K562 (cell line): Measurements from ENCODE around the gene HPS4. TPM values are rescaled to one million over a fixed set of nuclear protein-coding genes. Genes with fewer than 3 reads are reported as not detected.

ENCODE experiments used
- ATAC-seq: fragments of 200-7000 bp; cut with Tn5 transposase; 3 replicates; pipeline ENCODE4 v1.9.1; 2020; ENCODE audit warnings: moderate library complexity
- BruUV-seq: library from RNA; stranded (reverse); fragments of 400-500 nt; replicated peaks from 2 replicates; lab custom pipeline; 2021; lab: Mats Ljungman, UMichigan
- CTCF ChIA-PET: fragments of 300-600 bp; formaldehyde crosslinking; extraction: SDS; loops from one replicate; lab custom pipeline; 2021; ENCODE audit warnings: low intra/inter-chr PET ratio; lab: Yijun Ruan, JAX
- POLR2A ChIA-PET: fragments of 300-600, 350-650 bp; sonication (Branson Sonifier 250); formaldehyde crosslinking; extraction: SDS; loops from one replicate; lab custom pipeline; 2021; ENCODE audit warnings: antibody characterized with exemption, inconsistent platforms; lab: Yijun Ruan, JAX
- DNase-seq, 4 experiments: peaks; one replicate each; pipeline versions ENCODE4 v3.0.0 to v3.0.0-alpha.2; 2011 to 2018; ENCODE audit warnings: low spot score in 3 of 4, mixed read lengths in 3 of 4; ENCODE audit errors: extremely low read depth in 1 of 4
- FAIRE-seq: peaks from 2 replicates; lab custom pipeline; 2011; peaks lifted over from hg19 to GRCh38; lab: Jason Lieb, UNC
- H2AFZ ChIP-seq: 2 replicates; pipeline ENCODE4 v1.6.0; 2011; ENCODE audit warnings: low read depth, low read length, control low read depth, inconsistent platforms
- H3K27ac ChIP-seq: fragments of 200-600 bp; 3 replicates; pipeline ENCODE4 v1.8.0; 2011; ENCODE audit warnings: low read depth, mild to moderate bottlenecking, control low read depth, inconsistent platforms, low read length, moderate library complexity, mixed read lengths; ENCODE audit errors: extremely low read depth
- H3K27me3 ChIP-seq, 2 experiments: fragments of 300-600 bp in 1 of 2; 2 replicates in 1 of 2; 3 replicates in 1 of 2; pipeline versions ENCODE4 v1.6.0 to v1.8.0; 2011; ENCODE audit warnings: inconsistent platforms in 2 of 2, low read length in 2 of 2, mild to moderate bottlenecking in 1 of 2, mixed read lengths in 1 of 2, moderate library complexity in 1 of 2; ENCODE audit not compliant: control insufficient read depth in 2 of 2, insufficient read depth in 2 of 2
- H3K36me3 ChIP-seq: fragments of 300-600 bp; 3 replicates; pipeline ENCODE4 v1.8.0; 2011; ENCODE audit warnings: mild to moderate bottlenecking, low read length, inconsistent platforms; ENCODE audit not compliant: control insufficient read depth, insufficient read depth
- H3K4me1 ChIP-seq, 2 experiments: fragments of 200-600 bp in 1 of 2; replicated peaks in 1 of 2; 2 replicates in 1 of 2; 3 replicates in 1 of 2; pipeline versions ENCODE4 v1.5.1 to v1.8.0; 2011; ENCODE audit warnings: inconsistent platforms in 2 of 2, low read length in 2 of 2, mild to moderate bottlenecking in 1 of 2, mixed read lengths in 1 of 2, moderate library complexity in 1 of 2; ENCODE audit not compliant: control insufficient read depth in 2 of 2, insufficient read depth in 2 of 2
- H3K4me2 ChIP-seq: 2 replicates; pipeline ENCODE4 v1.6.1; 2011; ENCODE audit warnings: low read length, control low read depth, inconsistent platforms, mixed read lengths; ENCODE audit not compliant: insufficient read depth
- H3K4me3 ChIP-seq: fragments of 200-600 bp; sonication (generic), shearing (Covaris generic); 2 replicates; pipeline ENCODE4 v1.5.1; 2016; ENCODE audit warnings: control low read depth, inconsistent platforms
- H3K79me2 ChIP-seq: fragments of 200-600 bp; 3 replicates; pipeline ENCODE4 v1.8.0; 2011; ENCODE audit warnings: low read length, inconsistent platforms; ENCODE audit not compliant: control insufficient read depth, insufficient read depth
- H3K9ac ChIP-seq, 2 experiments: 2 replicates each; pipeline versions ENCODE4 v1.6.0 to v1.6.1; 2011; ENCODE audit warnings: low read depth in 2 of 2, low read length in 2 of 2, control low read depth in 1 of 2, inconsistent platforms in 1 of 2, mild to moderate bottlenecking in 1 of 2, mixed read lengths in 1 of 2; ENCODE audit not compliant: insufficient read depth in 1 of 2
- H3K9me1 ChIP-seq: one replicate; pipeline ENCODE4 v1.6.0; 2011; ENCODE audit warnings: inconsistent platforms, mild to moderate bottlenecking, low read length, moderate library complexity; ENCODE audit not compliant: control insufficient read depth, insufficient read depth
- H3K9me3 ChIP-seq: replicated peaks from 2 replicates; pipeline ENCODE4 v1.5.1; 2011; ENCODE audit warnings: low read depth, low read length, inconsistent platforms; ENCODE audit not compliant: control insufficient read depth, insufficient read depth
- H4K20me1 ChIP-seq: replicated peaks from 2 replicates; pipeline ENCODE4 v1.6.1; 2011; ENCODE audit warnings: low read length, inconsistent platforms, mixed read lengths; ENCODE audit not compliant: control insufficient read depth, insufficient read depth
- CBX3 ChIP-seq, 2 experiments: IDR thresholded peaks; 1 replicate in 1 of 2; 2 replicates in 1 of 2; pipeline ENCODE4 v1.6.1; 2012; ENCODE audit warnings: inconsistent platforms in 2 of 2, low read length in 2 of 2, borderline replicate concordance in 1 of 2, control low read depth in 1 of 2
- CGGBP1 ChIP-seq: fragments of 250-450 bp; sonication (Bioruptor Pico); IDR thresholded peaks from 2 replicates; pipeline ENCODE4 v1.9.0; 2021; ENCODE audit warnings: mild to moderate bottlenecking
- CREB3L1 ChIP-seq: fragments of 450-650 bp; IDR thresholded peaks from 2 replicates; pipeline ENCODE4 v1.6.1; 2014; ENCODE audit warnings: low read depth, mild to moderate bottlenecking, moderate library complexity, borderline replicate concordance
- EP300 ChIP-seq: IDR thresholded peaks from 2 replicates; pipeline ENCODE4 v1.6.1; 2012; ENCODE audit warnings: low read length, improper control_type of control experiment
- FOXA1 ChIP-seq: fragments of 450-650 bp; IDR thresholded peaks from 2 replicates; pipeline ENCODE4 v1.6.1; 2016; ENCODE audit warnings: mild to moderate bottlenecking, borderline replicate concordance
- KDM1A ChIP-seq, 2 experiments: fragments of 450-650 bp; IDR thresholded peaks; 2 replicates each; pipeline ENCODE4 v1.6.1; 2016; ENCODE audit warnings: mild to moderate bottlenecking in 2 of 2
- KDM4B ChIP-seq, 2 experiments: fragments of 450-650 bp in 1 of 2; sonication (generic) in 1 of 2; IDR thresholded peaks; 2 replicates each; pipeline ENCODE4 v1.6.1; 2016 to 2017; ENCODE audit warnings: borderline replicate concordance in 2 of 2, antibody characterized with exemption in 1 of 2, low read depth in 1 of 2, mild to moderate bottlenecking in 1 of 2
- MAFF ChIP-seq: IDR thresholded peaks from 2 replicates; pipeline ENCODE4 v1.6.1; 2012; ENCODE audit warnings: low read length, improper control_type of control experiment
- MCM7 ChIP-seq, 2 experiments: fragments of 450-650 bp; IDR thresholded peaks; 2 replicates each; pipeline ENCODE4 v1.6.1; 2016 to 2018
- POLR2H ChIP-seq: IDR thresholded peaks from 2 replicates; pipeline ENCODE4 v1.6.1; 2016; ENCODE audit warnings: missing genetic modification characterization, low read depth, mild to moderate bottlenecking, control low read depth, missing compliant biosample characterization, moderate library complexity
- RAD21 ChIP-seq, 2 experiments: fragments of 250-450 bp in 1 of 2; fragments of 450-650 bp in 1 of 2; sonication (Bioruptor Pico) in 1 of 2; formaldehyde crosslinking in 1 of 2; IDR thresholded peaks in 1 of 2; conservative IDR thresholded peaks in 1 of 2; 2 replicates each; pipeline versions ENCODE4 v1.4.0 to v1.8.0; 2020 to 2022; ENCODE audit warnings: mild to moderate bottlenecking in 2 of 2, moderate library complexity in 1 of 2
- SAFB2 ChIP-seq: fragments of 200-400 bp; formaldehyde crosslinking; IDR thresholded peaks from 2 replicates; pipeline ENCODE4 v1.6.1; 2018; ENCODE audit warnings: borderline replicate concordance, low read length, low read depth, moderate library complexity; ENCODE audit not compliant: severe bottlenecking
- ZNF717 ChIP-seq: fragments of 250-450 bp; sonication (Bioruptor Pico); IDR thresholded peaks from 2 replicates; pipeline ENCODE4 v1.5.0; 2021
- ZNF778 ChIP-seq: fragments of 450-650 bp; formaldehyde crosslinking; IDR thresholded peaks from 2 replicates; pipeline ENCODE4 v1.4.0; 2020; ENCODE audit warnings: mild to moderate bottlenecking, moderate library complexity
- WGBS: fragments of 100-300 bp; shearing (Covaris generic); methylation state at CpG from one replicate; pipeline ENCODE4 v1.1.6; 2016; ENCODE audit warnings: low coverage, mixed read lengths; ENCODE audit not compliant: insufficient coverage; ENCODE audit errors: missing lambda C conversion rate; 5-methylcytosine and 5-hydroxymethylcytosine counted together
- in situ Hi-C: fragments of 300-500 bp; cut with MboI; formaldehyde crosslinking; loops from 4 replicates; pipeline ENCODE4 v1.15.0; 2018; ENCODE audit warnings: inconsistent platforms, mixed read lengths
- intact Hi-C: fragments of 100-400 bp; cut with micrococcal nuclease; formaldehyde crosslinking; loops from 2 replicates; pipeline ENCODE4 v1.14.2; 2022
- polyA plus RNA-seq, 8 experiments: library from polyadenylated mRNA; depleted of rRNA in 4 of 8; stranded (reverse) in 5 of 8; unstranded in 3 of 8; fragments of >200 nt; fragmentation: Nextera tagmentation in 2 of 8; fragmentation: Illumina TruSeq in 1 of 8; extraction: Ambion mirVana in 2 of 8; extraction: Trizol in 1 of 8; gene quantifications; 2 replicates each; pipeline versions ENCODE4 v1.2.1 to v1.2.3, GENCODE V29; 2011 to 2014; ENCODE audit warnings: inconsistent platforms in 1 of 8, missing spikeins in 1 of 8
- total RNA-seq, 7 experiments: library from RNA; depleted of rRNA in 6 of 7; stranded (reverse); fragments of >200 nt in 6 of 7; fragmentation: Illumina TruSeq in 2 of 7; extraction: Trizol in 2 of 7; gene quantifications; 2 replicates each; pipeline versions ENCODE4 v1.2.1 to v1.2.3, GENCODE V29; 2011 to 2021; ENCODE audit warnings: low replicate concordance in 1 of 7

Gene HPS4
- total and polyA plus RNA-seq, 9 of the 15 experiments (the other 6 are each of a cell fraction or from before 2014, with no cell fraction given) = 12.8 to 29.2 (median 25.3) TPM

- WGBS = 77% methylated on average over 6 of the region's 6 CpGs
- Histone ChIP-seq H3K9me1 (no peaks in the 10 kb centered on the region), H3K4me2 (no peak overlapping the region), H2AFZ (no peak overlapping the region), H3K36me3 (peaks cover 29% of the 10 kb centered on the region; the same call in 1 of the 3 replicates), H3K27ac (no peak overlapping the region), H4K20me1 (no peaks in the 10 kb centered on the region), H3K4me1 (peaks cover 0 to 3% of the 10 kb centered on the region in 2 experiments; a peak in 3 of 5 replicates), H3K9ac (no peak overlapping the region), H3K9me3 (no peaks in the 10 kb centered on the region), H3K79me2 (no peaks in the 10 kb centered on the region), H3K4me3 (no peak overlapping the region), H3K27me3 (no peaks in the 10 kb centered on the region)
- ChIA-PET CTCF (no interaction called here), POLR2A (interaction anchor here (0.5 to 1.5 kb wide), 6 partner anchors 18 to 1993 kb away, joined by 3 to 5 read pairs (median 3); no protein-coding TSS in a partner anchor)
- in situ Hi-C loops (no loop called here), intact Hi-C loops (no loop called here)
- TF ChIP-seq MAFF (no peak), CGGBP1 (CRISPR knock-in tag) (no peak)
- DNase-seq (no peak), FAIRE-seq (no peak), ATAC-seq (no peak)
- BruUV-seq = no TSS peak
These were observed 34.6 kb downstream of the HPS4 start for GRCh38 chr22:26448941-26449340.

- H3K79me2 ChIP-seq = no peaks in the 10 kb centered on the region
- in situ Hi-C loops = no loop called here
- no peaks in the 10 kb centered on the region for H3K9me1 ChIP-seq
- no peaks in the 10 kb centered on the region for H3K9me3 ChIP-seq
- no peaks in the 10 kb centered on the region for H4K20me1 ChIP-seq
- POLR2A ChIA-PET = interaction anchor here (0.5 to 1.5 kb wide), 6 partner anchors 18 to 1993 kb away, joined by 3 to 5 read pairs (median 4); no protein-coding TSS in a partner anchor
- intact Hi-C loops = no loop called here
- peaks cover 0 to 3% of the 10 kb centered on the region in 2 experiments; a peak in 3 of 5 replicates for H3K4me1 ChIP-seq
- H2AFZ ChIP-seq = no peak overlapping the region
- CTCF ChIA-PET = no interaction called here
- ATAC-seq = no peak; the same call in 2 of the 3 replicates
- no peak for DNase-seq
- H3K27ac ChIP-seq = no peak overlapping the region
- H3K36me3 ChIP-seq = peaks cover 23% of the 10 kb centered on the region; the same call in 1 of the 3 replicates
- BruUV-seq = no TSS peak
- H3K4me3 ChIP-seq = no peak overlapping the region
- H3K27me3 ChIP-seq = no peaks in the 10 kb centered on the region
- H3K4me2 ChIP-seq = no peak overlapping the region
- no peak for FAIRE-seq
- no peak overlapping the region for H3K9ac ChIP-seq
- 39% methylated on average over 5 of the region's 5 CpGs for WGBS
- no peak for TF ChIP-seq KDM1A (IDR thresholded peaks at IDR 0.05)
- no peak for TF ChIP-seq ZNF717
- no peak for TF ChIP-seq CBX3 (IDR thresholded peaks at IDR 0.05; ENCODE audit: borderline replicate concordance in 1 of 2, low read length in 2 of 2)
- no peak for TF ChIP-seq EP300
- TF ChIP-seq ZNF778 = no peak
- no peak for TF ChIP-seq CREB3L1
- TF ChIP-seq KDM4B (IDR thresholded peaks at IDR 0.05; ENCODE audit: borderline replicate concordance in 2 of 2, low read depth in 1 of 2) = no peak
- TF ChIP-seq MCM7 (IDR thresholded peaks at IDR 0.05) = no peak
- no peak for TF ChIP-seq SAFB2
- TF ChIP-seq RAD21 (CRISPR knock-in tag; conservative IDR thresholded peaks at IDR 0.05 in 1 of 2, IDR thresholded peaks at IDR 0.05 in 1 of 2) = no peak
- TF ChIP-seq POLR2H (tag) = no peak
- TF ChIP-seq FOXA1 = no peak
These were observed 35.2 kb downstream of the HPS4 start for GRCh38 chr22:26448334-26448733.
